GM12878 (cell line): ENCODE data around the gene ICA1. TPM values are rescaled to one million over a fixed set of nuclear protein-coding genes. Genes with fewer than 3 reads are reported as not detected.
A peak's percentile ranks its signal among the peaks of the same experiment; 100 is the strongest.

Experiments
- ATF7 ChIP-seq: fragments of 450-650 bp; IDR thresholded peaks from 2 replicates; pipeline ENCODE4 v1.6.1; 2016; ENCODE audit warnings: low read depth, mild to moderate bottlenecking
- BRCA1 ChIP-seq: IDR thresholded peaks from 2 replicates; pipeline ENCODE4 v1.6.1; 2011; ENCODE audit warnings: low read depth, low read length, improper control_type of control experiment
- CTCF ChIP-seq, 3 experiments: IDR thresholded peaks in 2 of 3; conservative IDR thresholded peaks in 1 of 3; 2 replicates each; pipeline ENCODE4 v1.5.1; 2011; ENCODE audit warnings: low read depth in 3 of 3, low read length in 3 of 3, mild to moderate bottlenecking in 3 of 3, control low read depth in 2 of 3, moderate library complexity in 2 of 3, inconsistent platforms in 1 of 3, mixed read lengths in 1 of 3; ENCODE audit not compliant: control insufficient read depth in 2 of 3, insufficient read depth in 1 of 3; ENCODE audit errors: extremely low read depth in 1 of 3
- DPF2 ChIP-seq: fragments of 450-650 bp; IDR thresholded peaks from 2 replicates; pipeline ENCODE4 v1.6.1; 2017; ENCODE audit warnings: mild to moderate bottlenecking
- E2F8 ChIP-seq: fragments of 450-650 bp; IDR thresholded peaks from 2 replicates; pipeline ENCODE4 v1.6.1; 2018; ENCODE audit warnings: mild to moderate bottlenecking, low read depth, moderate library complexity; ENCODE audit not compliant: partially characterized antibody
- EP300 ChIP-seq, 2 experiments: fragments of 150-350 bp in 1 of 2; IDR thresholded peaks; 2 replicates each; pipeline ENCODE4 v1.6.1; 2011 to 2012; ENCODE audit warnings: low read depth in 2 of 2, low read length in 2 of 2, borderline replicate concordance in 1 of 2, improper control_type of control experiment in 1 of 2, inconsistent platforms in 1 of 2; ENCODE audit not compliant: control insufficient read depth in 1 of 2
- FOXM1 ChIP-seq: IDR thresholded peaks from 2 replicates; pipeline ENCODE4 v1.6.1; 2012; ENCODE audit warnings: low read depth, mild to moderate bottlenecking, inconsistent platforms, low read length, moderate library complexity
- GATAD2B ChIP-seq: fragments of 450-650 bp; conservative IDR thresholded peaks from 2 replicates; pipeline ENCODE4 v1.6.1; 2017; ENCODE audit warnings: low read depth, mild to moderate bottlenecking, moderate library complexity
- IKZF2 ChIP-seq, 2 experiments: fragments of 450-650 bp; IDR thresholded peaks; 2 replicates each; pipeline ENCODE4 v1.6.1; 2017; ENCODE audit warnings: mild to moderate bottlenecking in 2 of 2, moderate library complexity in 2 of 2
- IRF3 ChIP-seq: fragments of 450-650 bp; IDR thresholded peaks from 2 replicates; pipeline ENCODE4 v1.6.1; 2014; ENCODE audit warnings: mild to moderate bottlenecking
- MAX ChIP-seq: IDR thresholded peaks from 2 replicates; pipeline ENCODE4 v1.6.1; 2012; ENCODE audit warnings: low read depth, low read length, improper control_type of control experiment
- NR2C1 ChIP-seq: fragments of 450-650 bp; IDR thresholded peaks from 2 replicates; pipeline ENCODE4 v1.6.1; 2017; ENCODE audit warnings: antibody characterized with exemption, mild to moderate bottlenecking, moderate library complexity
- PAX8 ChIP-seq: fragments of 450-650 bp; IDR thresholded peaks from 2 replicates; pipeline ENCODE4 v1.6.1; 2017; ENCODE audit warnings: mild to moderate bottlenecking, moderate library complexity
- RBBP5 ChIP-seq: fragments of 200-600 bp; sonication (generic); conservative IDR thresholded peaks from 2 replicates; pipeline ENCODE4 v1.6.1; 2016
- RELB ChIP-seq: fragments of 450-650 bp; IDR thresholded peaks from 2 replicates; pipeline ENCODE4 v1.6.1; 2017; ENCODE audit warnings: low read depth, mild to moderate bottlenecking, moderate library complexity
- SMAD5 ChIP-seq: IDR thresholded peaks from 2 replicates; pipeline ENCODE4 v1.6.1; 2016; ENCODE audit warnings: antibody characterized with exemption, low read depth
- SMARCA5 ChIP-seq: fragments of 450-650 bp; IDR thresholded peaks from 2 replicates; pipeline ENCODE4 v1.6.1; 2017; ENCODE audit warnings: mild to moderate bottlenecking
- TAF1 ChIP-seq: IDR thresholded peaks from 2 replicates; pipeline ENCODE4 v1.6.1; 2011; ENCODE audit warnings: mild to moderate bottlenecking, low read depth, low read length, borderline replicate concordance
- WRNIP1 ChIP-seq: IDR thresholded peaks from 2 replicates; pipeline ENCODE4 v1.6.1; 2011; ENCODE audit warnings: low read depth, low read length, improper control_type of control experiment, borderline replicate concordance
- YBX1 ChIP-seq: fragments of 450-650 bp; IDR thresholded peaks from 2 replicates; pipeline ENCODE4 v1.6.1; 2016; ENCODE audit warnings: antibody characterized with exemption
- ZBED1 ChIP-seq: IDR thresholded peaks from 2 replicates; pipeline ENCODE4 v1.6.1; 2016; ENCODE audit warnings: borderline replicate concordance
- ZNF207 ChIP-seq: fragments of 450-650 bp; IDR thresholded peaks from 2 replicates; pipeline ENCODE4 v1.6.1; 2014; ENCODE audit warnings: antibody characterized with exemption, mild to moderate bottlenecking, borderline replicate concordance
- ZSCAN29 ChIP-seq: fragments of 450-650 bp; IDR thresholded peaks from 2 replicates; pipeline ENCODE4 v1.6.1; 2017; ENCODE audit warnings: mild to moderate bottlenecking, moderate library complexity
- polyA plus RNA-seq, 11 experiments: library from polyadenylated mRNA; depleted of rRNA in 4 of 11; unstranded in 6 of 11; stranded (reverse) in 5 of 11; fragments of >200 nt; fragmentation: Nextera tagmentation in 4 of 11; fragmentation: Illumina TruSeq in 1 of 11; extraction: Ambion mirVana in 4 of 11; extraction: Trizol in 1 of 11; gene quantifications; 1 replicate in 1 of 11; 2 replicates in 10 of 11; pipeline versions ENCODE4 v1.2.1 to v1.2.3, GENCODE V29; 2011 to 2016; ENCODE audit warnings: inconsistent platforms in 2 of 11, missing spikeins in 2 of 11, low read depth in 1 of 11
- total RNA-seq, 4 experiments: library from RNA; depleted of rRNA in 3 of 4; stranded (reverse); fragments of >200 nt in 3 of 4; fragmentation: Illumina TruSeq in 1 of 4; extraction: Trizol in 1 of 4; gene quantifications; 2 replicates each; pipeline versions ENCODE4 v1.2.1 to v1.2.3, GENCODE V29; 2013 to 2021

ICA1 gene
- total and polyA plus RNA-seq, 10 of the 15 experiments (the other 5 are each of a cell fraction or from before 2014, with no cell fraction given): 1.3 to 35.1 (median 3.3) TPM

- TF ChIP-seq BRCA1: no peak
- peak; percentile 94 for TF ChIP-seq ATF7
- TF ChIP-seq ZBED1: peak; percentile 94; the same call in 1 of the 2 replicates
- no peak for TF ChIP-seq FOXM1
- peak; percentile 60 to 62; a peak in 2 of 4 replicates for TF ChIP-seq EP300 (IDR thresholded peaks at IDR 0.05; ENCODE audit: borderline replicate concordance in 1 of 2, control insufficient read depth in 1 of 2, low read depth in 2 of 2, low read length in 2 of 2)
- TF ChIP-seq SMARCA5: 0 out of 2 replicates have a peak, but pooled peaks have one; percentile 7
- TF ChIP-seq ZSCAN29: no peak
- no peak for TF ChIP-seq CTCF (IDR thresholded peaks at IDR 0.05 in 2 of 3, conservative IDR thresholded peaks at IDR 0.05 in 1 of 3; ENCODE audit: control insufficient read depth in 2 of 3, extremely low read depth in 1 of 3, insufficient read depth in 1 of 3, low read depth in 3 of 3, low read length in 3 of 3)
- no peak for TF ChIP-seq IRF3
- TF ChIP-seq E2F8: no peak
- no peak for TF ChIP-seq RBBP5
- TF ChIP-seq NR2C1: no peak
- TF ChIP-seq PAX8: no peak
- TF ChIP-seq RELB: peak; percentile 81; the same call in 1 of the 2 replicates
- TF ChIP-seq ZNF207: no peak
- peak; percentile 13; the same call in 1 of the 2 replicates for TF ChIP-seq TAF1
- TF ChIP-seq IKZF2 (IDR thresholded peaks at IDR 0.05): peak; percentile 96 to 98
- TF ChIP-seq YBX1: no peak
- peak; percentile 30; the same call in 1 of the 2 replicates for TF ChIP-seq WRNIP1
- TF ChIP-seq GATAD2B: peak; percentile 75
- no peak for TF ChIP-seq MAX
- no peak for TF ChIP-seq SMAD5
- TF ChIP-seq DPF2: peak; percentile 52; the same call in 1 of the 2 replicates
These were observed 130.0 kb downstream of the ICA1 start (continued) for GRCh38 chr7:8131694-8132605.
